Heart left ventricle (tissue), 16 donors: Measurements from ENCODE around the gene FAM24B. TPM values are rescaled to one million over a fixed set of nuclear protein-coding genes. Genes with fewer than 3 reads are reported as not detected.

Experiments
- ATAC-seq, 4 donors: fragments of 200-7000 bp; cut with Tn5 transposase; one replicate each; pipeline ENCODE4 v1.9.1; 2020 to 2022; ENCODE audit warnings: moderate library complexity in 4 of 4, mild to moderate bottlenecking in 3 of 4, moderate number of reproducible peaks in 1 of 4
- DNase-seq, 5 donors: peaks; one replicate each; pipeline ENCODE4 v3.0.0-alpha.2; 2020
- H3K27ac ChIP-seq, 12 donors: fragments of 200-600 bp; sonication (generic) in 4 of 12; one replicate each; pipeline versions ENCODE4 v1.5.0 to v1.8.0; 2016 to 2022; ENCODE audit warnings: mild to moderate bottlenecking in 2 of 12
- H3K27me3 ChIP-seq, 9 donors: fragments of 200-600 bp; sonication (generic) in 2 of 9; one replicate each; pipeline versions ENCODE4 v1.5.1 to v1.8.0; 2016 to 2022; ENCODE audit warnings: mild to moderate bottlenecking in 3 of 9
- H3K36me3 ChIP-seq, 9 donors: fragments of 200-600 bp; sonication (generic) in 2 of 9; one replicate each; pipeline versions ENCODE4 v1.5.0 to v1.8.0; 2018 to 2022; ENCODE audit warnings: mild to moderate bottlenecking in 2 of 9
- H3K4me1 ChIP-seq, 12 donors: fragments of 200-600 bp; sonication (generic) in 4 of 12; one replicate each; pipeline versions ENCODE4 v1.5.0 to v1.8.0; 2016 to 2022; ENCODE audit warnings: mild to moderate bottlenecking in 3 of 12
- H3K4me3 ChIP-seq, 12 donors: fragments of 200-600 bp; sonication (generic) in 4 of 12; one replicate each; pipeline versions ENCODE4 v1.5.0 to v1.8.0; 2017 to 2022; ENCODE audit warnings: mild to moderate bottlenecking in 9 of 12, moderate library complexity in 4 of 12
- H3K9me3 ChIP-seq, 12 donors: fragments of 200-600 bp; sonication (generic) in 4 of 12; one replicate each; pipeline versions ENCODE4 v1.5.0 to v1.8.0; 2016 to 2022; ENCODE audit warnings: mild to moderate bottlenecking in 1 of 12
- CTCF ChIP-seq, 12 donors: fragments of 200-600 bp; sonication (generic) in 4 of 12; IDR thresholded peaks; one replicate each; pipeline versions ENCODE4 v1.5.0 to v1.8.0; 2018 to 2022; ENCODE audit warnings: antibody characterized with exemption in 12 of 12, mild to moderate bottlenecking in 5 of 12
- POLR2A ChIP-seq, 2 donors: fragments of 450-650 bp; IDR thresholded peaks; one replicate each; pipeline ENCODE4 v1.6.1; 2017; ENCODE audit warnings: antibody characterized with exemption in 2 of 2, mild to moderate bottlenecking in 2 of 2, moderate library complexity in 2 of 2
- WGBS, 4 donors: extraction: QIAGEN DNeasy Blood & Tissue Kit in 2 of 4; methylation state at CpG; one replicate each; pipeline versions ENCODE4 v1.1.5 to v1.1.7; 2013 to 2018; 5-methylcytosine and 5-hydroxymethylcytosine counted together
- intact Hi-C, 10 donors: fragments of 100-400 bp; cut with DNase I; formaldehyde crosslinking; loops; one replicate each; pipeline versions ENCODE4 v1.11.1 to v1.14.2; 2022
- polyA plus RNA-seq, 2 donors: library from polyadenylated mRNA; stranded (reverse); fragments of 200-250 nt; gene quantifications; one replicate each; pipeline ENCODE4 v1.2.3, GENCODE V29; 2013
- total RNA-seq, 9 donors: library from RNA; depleted of rRNA in 2 of 9; stranded (reverse); fragments of >200 nt in 2 of 9; fragmentation: NEBNext Ultra II Directional in 3 of 9; extraction: Animal tissue kit (Norgen Biotek cat#: 25700) in 3 of 9; gene quantifications; one replicate each; pipeline versions ENCODE4 v1.1.0 to v1.2.4, GENCODE V29; 2016 to 2023
- donor health status: ischemic (EF 13 %, LVEDD 7.1; RV severe dilation, severe dysfunction).
- donor health status: healthy with polysubstance abuse.
- donor health status: DM: no; HTN: yes; CAD: no.
- donor health status: DM: no; HTN: no; CAD: no.
- donor health status: ischemic (EF 25% LVEDD 6.9; RV normal size, moderate dysfunction).
- donor health status: ischemic (EF 25% LVEDD 5.7; RV mildly dilated, moderate dysfunction).
- donor health status: healthy.
- donor health status: DM: yes; HTN: yes; CAD: no.
- donor health status: ischemic (EF 35%, LVEDD 5.7; RV mildly dilated, moderate dysfunction).
- donor health status: nonischemic (EF 11% LVEDD 7.7; RV severe dilation, severe dysfunction).
- donor health status: DM: yes; HTN: yes; CAD: no.
- donor health status: PGD.
- donor health status: ischemic (EF 29% LVEDD 5.4; RV normal size, mild dysfunction).
- donor health status: nonischemic (EF 23%, LVEDD 6.1; RV moderate dilation, normal function).

FAM24B gene
- total and polyA plus RNA-seq, 11 donors = 0.49 to 2.9 (median 0.80) TPM; not detected in 4

GRCh38 chr10:122894261-122894944, 15.0 kb upstream of the FAM24B start:
- DNase-seq (no peak), ATAC-seq (no peak)
- no peaks in the 10 kb centered on the region for H3K9me3 ChIP-seq
- peaks cover 0 to 4% (median 0%) of the 10 kb centered on the region in 9 donors for H3K27me3 ChIP-seq
- H3K27ac ChIP-seq = no peak overlapping the region
- H3K4me1 ChIP-seq = no peaks in the 10 kb centered on the region
- no peak overlapping the region for H3K4me3 ChIP-seq
- intact Hi-C loops = no loop called here
- 82 to 84% (median 83%) methylated on average over 5 of the region's 5 CpGs for WGBS, 4 donors
- TF ChIP-seq POLR2A (IDR thresholded peaks at IDR 0.05) (no peak), CTCF (IDR thresholded peaks at IDR 0.05) (no peak)
- H3K36me3 ChIP-seq = no peaks in the 10 kb centered on the region

GRCh38 chr10:122884166-122884565, 4.8 kb upstream of the FAM24B start:
- WGBS, 4 donors = 89 to 98% (median 91%) methylated on average over 1 of the region's 1 CpG
- no peak for ATAC-seq
- Histone ChIP-seq H3K27ac (no peak overlapping the region), H3K9me3 (no peaks in the 10 kb centered on the region), H3K36me3 (no peaks in the 10 kb centered on the region), H3K27me3 (peaks cover 0 to 8% (median 0%) of the 10 kb centered on the region in 9 donors), H3K4me1 (peaks cover 0 to 10% (median 6%) of the 10 kb centered on the region in 12 donors), H3K4me3 (no peak overlapping the region)
- DNase-seq = no peak
- intact Hi-C loops = no loop called here
- TF ChIP-seq POLR2A (IDR thresholded peaks at IDR 0.05) (no peak), CTCF (IDR thresholded peaks at IDR 0.05) (no peak)

GRCh38 chr10:122882766-122883165, 3.4 kb upstream of the FAM24B start:
- intact Hi-C loops = no loop called here
- H3K27ac ChIP-seq = no peak overlapping the region
- no peak for ATAC-seq
- DNase-seq = no peak
- no peak for TF ChIP-seq POLR2A (IDR thresholded peaks at IDR 0.05)
- TF ChIP-seq CTCF (IDR thresholded peaks at IDR 0.05) = no peak
- H3K4me1 ChIP-seq = peaks cover 0 to 15% (median 6%) of the 10 kb centered on the region in 12 donors
- no peaks in the 10 kb centered on the region for H3K9me3 ChIP-seq
- peaks cover 0 to 8% (median 0%) of the 10 kb centered on the region in 9 donors for H3K27me3 ChIP-seq
- no peak overlapping the region for H3K4me3 ChIP-seq
- H3K36me3 ChIP-seq = no peaks in the 10 kb centered on the region

- DNase-seq (no peak), ATAC-seq (peak in 3 of 4 donors; percentile 18 to 36 (median 27))
- H3K27me3 ChIP-seq = peaks cover 0 to 8% (median 0%) of the 10 kb centered on the region in 9 donors
- H3K9me3 ChIP-seq = no peaks in the 10 kb centered on the region
- intact Hi-C loops = no loop called here
- peaks cover 0 to 15% (median 6%) of the 10 kb centered on the region in 12 donors for H3K4me1 ChIP-seq
- H3K27ac ChIP-seq = peak overlapping the region in 7 of 12 donors; percentile 14 to 60 (median 42)
- TF ChIP-seq POLR2A (IDR thresholded peaks at IDR 0.05) (no peak), CTCF (IDR thresholded peaks at IDR 0.05) (no peak)
- peak overlapping the region; percentile 37 to 76 (median 61) for H3K4me3 ChIP-seq
- 39 to 48% (median 47%) methylated on average over 14 of the region's 14 CpGs for WGBS, 4 donors
- H3K36me3 ChIP-seq = no peaks in the 10 kb centered on the region
Observed at GRCh38 chr10:122878799-122879338, 512 bp downstream of the FAM24B start.
